Peyer's patch (tissue), 4 donors: ENCODE measurements around the gene PGM1. TPM values are rescaled to one million over a fixed set of nuclear protein-coding genes. Genes with fewer than 3 reads are reported as not detected.

ENCODE experiments used
- DNase-seq, 3 donors: peaks; one replicate each; pipeline ENCODE4 v3.0.0-alpha.2; 2017 to 2019
- H3K27ac ChIP-seq, 4 donors: fragments of 200-600 bp; sonication (generic); one replicate each; pipeline ENCODE4 v1.5.1; 2016 to 2019
- H3K27me3 ChIP-seq, 2 donors: fragments of 200-600 bp; sonication (generic); one replicate each; pipeline ENCODE4 v1.5.1; 2019
- H3K36me3 ChIP-seq, 3 donors: fragments of 200-600 bp; sonication (generic); one replicate each; pipeline ENCODE4 v1.5.1; 2016 to 2019
- H3K4me1 ChIP-seq, 4 donors: fragments of 200-600 bp; sonication (generic); one replicate each; pipeline ENCODE4 v1.5.1; 2016 to 2019
- H3K4me3 ChIP-seq, 4 donors: fragments of 200-600 bp; sonication (generic); 1 replicate in 3 of 4; 2 replicates in 1 of 4; pipeline ENCODE4 v1.5.1; 2016 to 2019; ENCODE audit warnings: mild to moderate bottlenecking in 1 of 4
- H3K9me3 ChIP-seq, 4 donors: fragments of 200-600 bp; sonication (generic); one replicate each; pipeline ENCODE4 v1.5.1; 2016 to 2019; ENCODE audit warnings: mild to moderate bottlenecking in 1 of 4
- CTCF ChIP-seq, 6 experiments: fragments of 450-650 bp in 4 of 6; fragments of 200-600 bp in 2 of 6; sonication (generic) in 1 of 6; IDR thresholded peaks; one replicate each; pipeline ENCODE4 v1.5.1; 2017 to 2019; ENCODE audit warnings: antibody characterized with exemption in 6 of 6, mild to moderate bottlenecking in 3 of 6, moderate library complexity in 1 of 6
- POLR2A ChIP-seq, 2 donors: fragments of 450-650 bp; IDR thresholded peaks; one replicate each; pipeline ENCODE4 v1.5.1; 2017; ENCODE audit warnings: antibody characterized with exemption in 2 of 2, mild to moderate bottlenecking in 2 of 2, moderate library complexity in 2 of 2
- total RNA-seq, 4 donors: library from RNA; depleted of rRNA; stranded (reverse); fragments of >200 nt; gene quantifications; one replicate each; pipeline ENCODE4 v1.1.0, GENCODE V29; 2016

Gene PGM1
- total RNA-seq, 4 donors from 2014 or later, result 62.7 to 97.2 (median 75.3) TPM

- no peak overlapping the region for H3K4me3 ChIP-seq
- H3K9me3 ChIP-seq, result peaks cover 0 to 3% (median 0%) of the 10 kb centered on the region in 4 donors
- no peak for TF ChIP-seq POLR2A (IDR thresholded peaks at IDR 0.05)
- TF ChIP-seq CTCF (IDR thresholded peaks at IDR 0.05), result no peak
- no peaks in the 10 kb centered on the region for H3K27me3 ChIP-seq
- H3K4me1 ChIP-seq, result no peaks in the 10 kb centered on the region
- peaks cover 0 to 20% (median 0%) of the 10 kb centered on the region in 3 donors for H3K36me3 ChIP-seq
- no peak overlapping the region for H3K27ac ChIP-seq
- no peak for DNase-seq
Measured at GRCh38 chr1:63659448-63659847, 66.2 kb downstream of the PGM1 start.

- Histone ChIP-seq H3K4me1 (no peaks in the 10 kb centered on the region), H3K4me3 (no peak overlapping the region), H3K27me3 (no peaks in the 10 kb centered on the region), H3K36me3 (peaks cover 0 to 11% (median 0%) of the 10 kb centered on the region in 3 donors), H3K27ac (no peak overlapping the region), H3K9me3 (peaks cover 0 to 6% (median 0%) of the 10 kb centered on the region in 4 donors)
- no peak for DNase-seq
- TF ChIP-seq POLR2A (IDR thresholded peaks at IDR 0.05) (no peak), CTCF (IDR thresholded peaks at IDR 0.05) (no peak)
Measured at GRCh38 chr1:63662056-63662836, 69.0 kb downstream of the PGM1 start.

GRCh38 chr1:63662841-63663240, 69.6 kb downstream of the PGM1 start:
- peaks cover 0 to 6% (median 0%) of the 10 kb centered on the region in 4 donors for H3K9me3 ChIP-seq
- peaks cover 0 to 7% (median 0%) of the 10 kb centered on the region in 3 donors for H3K36me3 ChIP-seq
- H3K4me3 ChIP-seq, result no peak overlapping the region
- H3K27ac ChIP-seq, result no peak overlapping the region
- TF ChIP-seq CTCF (IDR thresholded peaks at IDR 0.05) (no peak), POLR2A (IDR thresholded peaks at IDR 0.05) (no peak)
- no peak for DNase-seq
- no peaks in the 10 kb centered on the region for H3K4me1 ChIP-seq
- H3K27me3 ChIP-seq, result no peaks in the 10 kb centered on the region

- H3K9me3 ChIP-seq, result peaks cover 0 to 6% (median 0%) of the 10 kb centered on the region in 4 donors
- no peak overlapping the region for H3K27ac ChIP-seq
- no peaks in the 10 kb centered on the region for H3K27me3 ChIP-seq
- H3K36me3 ChIP-seq, result peaks cover 0 to 6% (median 0%) of the 10 kb centered on the region in 3 donors
- H3K4me3 ChIP-seq, result no peak overlapping the region
- no peak for TF ChIP-seq POLR2A (IDR thresholded peaks at IDR 0.05)
- TF ChIP-seq CTCF (IDR thresholded peaks at IDR 0.05), result no peak
- no peak for DNase-seq
- no peaks in the 10 kb centered on the region for H3K4me1 ChIP-seq
Measured at GRCh38 chr1:63663301-63663700, 70.1 kb downstream of the PGM1 start.

GRCh38 chr1:63663873-63664272, 70.7 kb downstream of the PGM1 start:
- H3K4me3 ChIP-seq, result no peak overlapping the region
- no peak overlapping the region for H3K27ac ChIP-seq
- peaks cover 0 to 6% (median 0%) of the 10 kb centered on the region in 4 donors for H3K9me3 ChIP-seq
- TF ChIP-seq CTCF (IDR thresholded peaks at IDR 0.05) (no peak), POLR2A (IDR thresholded peaks at IDR 0.05) (no peak)
- H3K36me3 ChIP-seq, result peaks cover 0 to 6% (median 0%) of the 10 kb centered on the region in 3 donors
- DNase-seq, result no peak
- H3K27me3 ChIP-seq, result no peaks in the 10 kb centered on the region
- no peaks in the 10 kb centered on the region for H3K4me1 ChIP-seq
